Pulmonary artery endothelial cell (primary cell): ENCODE data around the gene FEZF2. TPM values are rescaled to one million over a fixed set of nuclear protein-coding genes. Genes with fewer than 3 reads are reported as not detected.

Experiments
- DNase-seq: peaks from one replicate; pipeline ENCODE4 v3.0.0-alpha.2; 2011; ENCODE audit warnings: low read depth, low spot score
- total RNA-seq: library from RNA; depleted of rRNA; stranded (reverse); fragments of >200 nt; gene quantifications from 2 replicates; pipeline ENCODE4 v1.2.3, GENCODE V29; 2014

The FEZF2 gene
- total RNA-seq, 1 donor from 2014 or later: not detected

DNA sequence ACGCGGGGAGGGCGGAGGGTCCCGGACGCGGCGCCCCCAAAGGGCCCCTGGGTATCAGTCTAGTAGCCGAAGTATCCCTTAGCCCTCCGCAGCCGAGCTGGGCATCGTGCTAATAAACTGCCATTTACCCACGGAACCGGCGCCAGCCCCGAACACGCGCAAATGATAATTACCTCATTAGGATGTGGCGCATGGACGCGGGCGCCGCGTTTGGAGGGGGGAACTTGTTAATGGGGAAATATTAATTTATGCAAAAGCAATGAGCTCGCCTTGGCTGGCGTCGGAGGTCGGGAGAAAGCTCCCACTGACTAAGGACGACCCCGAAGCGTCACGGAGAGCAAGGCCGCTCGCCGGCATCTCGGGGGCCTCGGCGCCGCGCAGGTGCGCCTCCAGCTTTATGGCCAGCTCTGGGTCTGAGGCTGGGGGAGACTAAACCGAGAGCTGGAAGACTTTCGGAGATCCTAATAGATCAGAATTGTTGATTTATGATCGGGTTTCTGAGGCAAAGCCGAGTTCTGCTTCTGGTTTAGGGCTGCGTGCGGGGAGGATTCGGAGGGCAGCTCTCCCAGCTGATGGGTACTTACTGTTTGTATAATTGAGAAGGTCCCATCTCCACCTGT lies 474 bp upstream of the FEZF2 start:
- DNase-seq: no peak

DNA sequence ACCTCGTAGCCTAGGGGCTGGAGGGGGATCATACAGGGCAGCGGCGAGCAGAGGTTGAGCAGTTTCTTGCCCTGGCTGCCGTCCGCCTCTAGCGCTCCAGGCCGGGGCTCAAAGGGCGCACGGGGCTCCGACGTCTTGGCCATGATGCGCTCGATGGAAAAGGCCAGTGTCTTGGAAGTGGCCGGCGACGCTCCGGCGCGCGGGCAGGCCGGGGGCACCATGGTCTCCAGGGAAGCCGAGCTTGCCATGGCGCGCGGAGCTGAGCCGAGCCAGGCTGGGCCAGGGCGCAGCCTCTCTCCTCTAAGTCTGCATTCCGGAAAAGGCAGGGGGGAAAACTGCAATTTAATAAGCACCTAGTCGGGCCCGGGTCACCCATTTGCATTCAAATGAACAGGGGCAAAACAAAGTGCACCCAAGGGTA lies 719 bp downstream of the FEZF2 start:
- no peak for DNase-seq

- DNase-seq: no peak
These were observed 1.4 kb downstream of the FEZF2 start for GRCh38 chr3:62371720-62372591.

DNA sequence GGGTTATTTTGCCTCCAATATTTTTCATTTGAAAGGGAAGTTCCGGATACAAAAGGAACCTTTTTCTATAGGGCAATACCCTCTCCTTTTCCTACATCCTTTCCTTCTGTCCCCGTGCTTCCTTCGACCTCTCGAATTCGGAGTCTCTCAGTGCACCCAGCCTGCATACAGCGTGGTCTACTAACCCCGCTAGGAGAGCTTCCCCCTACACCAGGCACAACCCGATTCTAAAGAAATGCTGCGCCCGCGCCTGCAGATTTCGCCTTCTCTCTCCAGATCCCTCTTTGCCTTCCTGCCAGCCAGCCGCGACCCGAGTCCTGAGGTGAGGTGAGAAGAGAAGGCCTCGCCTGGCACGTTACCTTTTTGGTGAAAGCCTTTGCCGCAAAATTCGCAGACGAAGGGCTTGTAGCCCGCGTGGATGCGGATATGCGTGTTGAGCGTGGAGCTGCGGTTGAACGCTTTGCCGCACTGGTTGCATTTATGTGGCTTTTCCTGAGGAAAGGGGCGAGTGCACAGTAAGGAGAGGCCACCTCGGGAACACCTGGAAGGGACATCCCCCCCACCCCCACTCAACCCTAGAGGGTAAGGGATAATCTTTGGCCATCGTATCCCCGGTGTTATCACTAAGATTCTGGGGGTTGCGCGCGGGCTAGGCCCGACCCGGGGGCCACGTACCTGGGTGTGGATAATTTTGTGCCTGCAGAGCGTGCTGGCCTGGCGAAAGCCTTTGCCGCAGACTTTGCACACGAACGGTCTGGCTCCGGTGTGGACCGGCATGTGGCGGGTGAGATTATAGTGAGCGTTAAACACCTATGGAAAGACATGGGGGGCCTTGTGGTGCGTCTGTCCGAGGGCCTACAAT lies 2.3 kb downstream of the FEZF2 start:
- no peak for DNase-seq

DNA sequence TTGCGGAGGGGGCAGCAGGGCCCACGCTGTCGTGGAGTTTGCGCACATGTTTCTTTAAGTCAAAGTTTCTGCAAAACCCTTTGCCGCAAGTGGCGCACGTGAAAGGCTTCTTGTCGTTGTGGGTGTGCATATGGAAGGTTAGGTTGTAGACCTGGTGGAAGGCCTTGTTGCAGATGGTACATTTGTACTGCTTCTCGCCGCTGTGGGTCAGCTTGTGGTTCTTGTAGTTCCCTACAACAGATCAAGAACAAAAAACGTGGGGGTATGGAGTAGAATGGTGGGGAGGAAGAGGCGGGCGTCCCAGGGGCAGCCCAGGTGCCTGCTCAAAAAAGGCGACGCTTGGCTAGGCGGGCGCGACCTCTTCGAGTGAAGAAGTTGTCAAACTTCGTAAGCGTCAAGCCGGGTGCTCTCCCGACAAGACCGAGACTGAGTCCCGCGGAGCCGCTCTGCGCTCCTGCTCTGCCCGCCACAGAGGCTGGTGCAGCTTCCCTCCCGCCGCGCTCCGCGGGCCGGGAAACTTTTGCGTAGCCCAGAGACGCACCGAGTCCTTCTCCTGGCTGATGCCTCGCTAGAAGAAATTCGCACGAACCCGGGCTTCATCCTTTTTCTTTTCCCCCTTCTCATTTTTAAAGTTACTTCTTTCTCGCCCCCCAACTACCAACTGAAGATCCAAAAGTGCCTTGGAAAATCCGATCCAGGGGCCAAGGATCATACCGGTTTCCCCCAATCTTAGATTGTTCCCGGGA lies 3.1 kb downstream of the FEZF2 start:
- no peak for DNase-seq

DNA sequence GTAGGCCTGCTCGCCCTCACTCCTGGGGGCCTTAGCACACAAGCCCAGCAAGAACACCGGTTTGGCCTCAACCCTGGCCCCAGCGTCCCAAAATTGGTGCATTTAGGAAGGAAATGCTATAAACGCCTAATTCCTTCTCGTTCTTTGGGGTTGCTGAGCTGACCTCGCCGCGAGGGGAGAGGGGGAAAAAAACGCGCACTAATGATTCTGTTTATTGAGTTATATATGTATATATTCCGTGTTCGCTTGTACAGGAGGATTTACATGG lies 3.9 kb downstream of the FEZF2 start:
- DNase-seq: no peak

DNA sequence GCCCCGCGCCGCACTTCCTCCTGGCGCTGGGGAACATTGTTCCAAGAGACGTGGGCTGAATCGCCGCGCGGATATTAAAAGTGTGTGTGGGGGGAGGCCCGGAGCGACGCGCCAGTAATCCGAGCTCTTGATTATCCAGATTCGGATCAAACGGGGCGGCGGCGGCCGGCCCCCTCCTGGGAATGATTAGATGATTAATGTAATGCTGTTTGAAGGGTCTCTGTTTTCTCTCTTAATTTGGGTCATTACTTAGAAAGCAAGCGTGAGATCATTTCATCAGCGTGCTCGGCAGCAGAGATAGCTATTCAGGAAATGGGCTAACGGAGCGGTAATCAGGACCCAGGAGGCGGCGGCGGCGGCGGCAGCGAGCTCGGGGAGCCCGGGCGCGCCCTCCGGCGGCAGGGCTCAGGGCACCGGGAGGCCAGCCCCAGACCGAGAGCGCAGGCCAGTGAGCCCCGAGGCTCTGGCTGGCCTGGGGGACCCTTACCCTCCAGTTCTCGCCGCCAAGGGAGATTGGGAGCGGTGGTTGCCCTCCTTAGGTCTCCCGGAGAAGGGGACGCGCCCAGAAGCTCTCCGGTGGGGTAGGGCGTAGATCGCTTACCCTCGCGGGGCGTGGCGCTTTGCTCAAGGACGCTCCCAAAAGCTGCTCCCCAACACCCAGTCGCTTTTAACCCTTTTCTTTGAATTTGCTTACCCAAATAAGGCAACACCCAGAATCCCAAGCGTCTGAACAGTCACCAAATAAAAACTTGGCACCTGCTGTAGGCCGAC lies 4.5 kb downstream of the FEZF2 start:
- no peak for DNase-seq

- no peak for DNase-seq
These were observed 5.1 kb downstream of the FEZF2 start for GRCh38 chr3:62368290-62368704.

DNA sequence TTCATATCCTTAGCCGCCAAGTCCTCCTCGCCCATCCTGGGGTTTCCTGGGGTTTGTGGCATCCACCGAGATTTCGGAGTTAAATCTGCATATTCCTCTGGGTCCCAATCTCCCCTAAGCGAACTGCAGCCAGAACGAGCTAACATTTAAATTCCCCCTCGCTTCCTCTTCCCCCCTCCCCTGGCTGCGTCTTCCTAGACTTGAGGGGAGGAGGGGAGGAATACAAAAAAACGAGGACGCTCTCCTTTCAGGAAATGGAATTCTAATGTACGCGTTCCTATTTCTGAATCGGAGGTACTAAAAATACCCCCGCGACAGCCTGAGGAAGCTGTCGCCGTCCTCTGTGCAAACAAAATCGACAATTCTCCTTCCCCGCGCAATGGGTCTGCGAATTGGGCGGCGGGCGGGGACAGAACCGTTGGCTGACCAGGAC lies 5.6 kb downstream of the FEZF2 start:
- DNase-seq: no peak

- DNase-seq: no peak
These were observed 7.2 kb downstream of the FEZF2 start for GRCh38 chr3:62366126-62366484.

- no peak for DNase-seq
These were observed 7.8 kb downstream of the FEZF2 start for GRCh38 chr3:62365391-62366125.

DNA sequence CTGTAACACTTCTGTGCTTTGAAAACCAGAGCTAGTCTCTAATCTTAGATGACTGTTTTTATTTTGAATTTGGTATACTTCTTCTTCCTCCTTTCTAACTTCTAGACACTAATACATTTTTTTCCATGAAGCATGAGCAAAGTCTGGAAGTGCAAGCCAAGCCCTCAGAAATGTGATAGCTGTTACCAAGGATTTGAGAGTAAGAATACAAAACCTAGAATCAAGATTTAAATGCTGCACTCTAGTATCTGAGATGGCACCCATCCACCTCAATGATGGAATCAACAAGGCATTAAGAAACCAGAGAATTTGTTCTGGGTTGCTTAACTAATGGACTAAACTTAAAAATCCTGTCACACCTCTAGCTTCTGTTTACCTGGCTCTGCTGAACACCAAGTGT lies 9.2 kb downstream of the FEZF2 start:
- DNase-seq: no peak

- no peak for DNase-seq
These were observed 10.1 kb downstream of the FEZF2 start for GRCh38 chr3:62363275-62363674.

GRCh38 chr3:62361824-62362223 lies 11.5 kb downstream of the FEZF2 start:
- DNase-seq: no peak

- DNase-seq: no peak
These were observed 12.1 kb downstream of the FEZF2 start for GRCh38 chr3:62361261-62361660.

DNA sequence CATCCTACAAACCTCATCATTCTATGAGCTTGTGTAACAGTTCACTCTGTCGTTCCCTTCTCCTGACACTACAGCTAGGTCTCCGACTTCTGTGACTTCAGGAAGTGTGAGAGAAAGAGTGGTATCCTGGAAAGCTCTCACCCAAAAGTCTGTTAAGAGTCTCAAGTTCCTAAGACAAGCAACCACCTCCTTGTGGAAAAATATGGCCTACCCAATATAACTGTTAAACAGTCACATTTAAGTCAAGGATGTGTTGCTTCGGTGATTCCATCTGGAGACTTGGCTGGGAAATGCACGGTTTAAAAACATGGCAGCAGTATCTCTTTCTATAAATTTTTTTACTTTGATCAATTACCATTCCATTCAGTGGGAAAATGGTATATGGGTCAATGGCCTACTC lies 13.8 kb downstream of the FEZF2 start:
- no peak for DNase-seq

GRCh38 chr3:62356356-62356755 lies 17.0 kb downstream of the FEZF2 start:
- DNase-seq: no peak

DNA sequence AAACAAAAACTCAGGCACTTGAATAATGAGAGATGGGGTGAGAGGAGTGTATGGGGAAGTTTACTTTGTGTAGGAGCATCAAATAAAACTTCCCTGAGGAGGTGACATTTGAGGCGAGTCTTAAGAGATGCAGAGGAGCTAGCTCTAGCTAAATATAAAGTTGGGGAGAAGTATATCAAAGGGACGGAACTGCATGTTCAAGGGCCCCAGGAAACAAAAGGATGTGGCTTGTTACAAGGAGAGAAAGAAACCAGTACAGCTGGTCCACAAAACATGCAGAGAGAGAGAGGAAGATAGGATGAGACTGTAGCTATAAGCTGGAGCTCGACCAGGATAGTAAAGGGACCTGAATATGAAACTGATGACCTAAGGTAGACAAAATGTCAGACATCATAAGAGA lies 17.6 kb downstream of the FEZF2 start:
- no peak for DNase-seq

DNA sequence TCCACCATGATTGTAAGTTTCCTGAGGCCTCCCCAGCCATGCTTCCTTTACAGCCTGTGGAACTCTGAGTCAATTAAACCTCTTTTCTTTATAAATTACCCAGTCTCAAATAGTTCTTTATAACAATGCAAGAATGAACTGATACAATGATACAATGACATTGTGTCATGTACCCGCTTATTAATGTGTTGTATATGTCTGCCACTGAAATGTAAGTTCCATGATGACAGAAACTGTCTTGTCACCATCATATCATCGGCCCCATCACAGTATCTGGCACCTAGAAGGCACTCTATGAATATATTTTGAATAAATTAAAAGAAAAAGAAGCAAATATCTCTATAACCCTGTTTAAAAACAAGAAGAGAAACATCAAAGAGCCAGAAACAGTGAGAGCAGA lies 29.6 kb downstream of the FEZF2 start:
- DNase-seq: no peak

DNA sequence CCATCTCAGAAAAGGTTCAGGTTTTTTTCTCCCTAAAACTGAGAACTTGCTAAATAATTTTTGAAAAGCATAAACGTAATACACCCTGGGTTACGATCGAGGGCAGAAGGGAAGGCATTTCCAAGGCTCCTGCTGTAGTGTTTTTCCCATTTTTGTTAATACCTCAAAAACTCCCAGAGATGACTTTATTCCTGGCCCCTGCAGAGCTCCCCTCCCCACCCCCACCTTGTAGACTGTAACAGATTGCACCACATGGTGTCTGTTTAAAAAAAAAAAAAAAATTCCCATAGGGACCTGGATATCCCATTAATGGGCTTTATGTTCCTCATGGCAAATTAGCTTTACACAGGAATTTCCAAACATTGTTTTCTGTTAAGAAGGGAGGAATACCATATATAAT lies 38.2 kb downstream of the FEZF2 start:
- no peak for DNase-seq
